ENCODE data around the gene PMCH. TPM values are rescaled to one million over a fixed set of nuclear protein-coding genes. Genes with fewer than 3 reads are reported as not detected.

Gene PMCH
- total RNA-seq, 4 donors from 2014 or later: not detected

Small RNAs within 50 kb of the gene (small RNA-seq; reads per million reads assigned to genes)
- gene RN7SL793P: 0 reads per million in 4 donors

Other genes starting within 250 kb of the PMCH start
- gene WASHC3, start 135.8 kb downstream of the PMCH start, total RNA-seq: 10 to 100 TPM; 36.3 to 60.8 (median 51.1) TPM
- gene NUP37, start 77.7 kb downstream of the PMCH start, total RNA-seq: 10 to 100 TPM; 18.1 to 39.1 (median 27.3) TPM
- gene PARPBP, start 77.7 kb downstream of the PMCH start, total RNA-seq: 10 to 100 TPM in 2 of 4 donors, 1 to 10 TPM in 2; 6.1 to 13.3 (median 8.7) TPM